Middle frontal gyrus (tissue), 1 donor: ENCODE measurements around the gene CDCP2.

Experiments
- DNase-seq: peaks from one replicate; pipeline ENCODE4 v3.0.0-alpha.2; 2015; ENCODE audit warnings: low spot score; ENCODE audit errors: extremely low spot score

The CDCP2 gene

DNA sequence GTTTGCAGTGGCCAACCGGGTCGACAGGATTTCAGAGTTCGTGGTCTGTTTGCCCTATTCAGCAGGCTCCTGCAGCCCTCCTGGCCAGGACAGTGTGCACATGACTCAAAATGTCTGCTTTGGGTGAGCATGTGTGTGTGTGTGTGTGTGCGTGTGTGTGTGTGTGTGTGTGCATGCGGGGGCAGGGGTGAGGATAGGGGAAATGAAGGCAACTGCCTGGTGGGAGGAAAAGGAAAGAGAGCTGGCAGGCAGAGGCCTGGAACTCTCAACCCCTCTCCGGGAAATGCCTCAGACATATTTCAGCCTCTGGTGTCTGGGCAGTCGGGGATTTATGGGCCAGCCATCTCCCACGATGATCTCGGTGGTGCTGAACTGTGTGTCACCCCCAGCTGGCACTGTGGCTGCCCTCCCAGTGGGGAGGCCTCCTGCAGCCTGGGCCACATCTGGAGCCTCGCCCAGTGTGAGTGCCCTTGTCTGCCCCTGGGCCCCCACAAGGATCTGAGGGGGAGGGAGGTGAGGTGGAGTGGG lies 15.2 kb downstream of the CDCP2 start:
- no peak for DNase-seq

DNA sequence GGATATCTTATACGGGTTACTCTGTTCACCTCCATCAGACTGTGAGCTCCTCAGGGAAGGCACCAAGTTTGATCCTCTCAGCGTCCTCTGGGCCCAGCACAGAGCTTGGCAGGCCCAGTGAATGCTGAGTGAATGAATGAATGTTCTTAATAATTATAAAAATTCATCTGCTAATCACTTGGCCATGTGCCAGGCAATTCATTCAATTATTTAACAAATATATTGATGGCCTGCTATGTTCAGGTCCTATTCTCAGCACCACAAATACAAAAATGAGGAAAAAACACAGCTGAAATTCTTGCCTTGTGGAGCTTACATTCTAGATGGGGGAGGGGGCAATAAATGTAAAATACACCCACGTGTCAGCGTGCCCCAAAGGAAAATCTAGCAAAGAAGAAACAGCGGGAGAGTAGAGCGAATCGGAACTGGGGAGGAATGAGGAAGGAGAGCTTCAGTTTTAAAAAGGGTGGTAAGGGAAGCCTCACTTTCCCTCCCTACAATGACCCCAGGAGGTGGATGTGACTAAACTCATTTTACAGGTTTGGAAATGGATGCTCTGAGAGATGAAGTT lies 15.8 kb downstream of the CDCP2 start:
- DNase-seq = no peak

DNA sequence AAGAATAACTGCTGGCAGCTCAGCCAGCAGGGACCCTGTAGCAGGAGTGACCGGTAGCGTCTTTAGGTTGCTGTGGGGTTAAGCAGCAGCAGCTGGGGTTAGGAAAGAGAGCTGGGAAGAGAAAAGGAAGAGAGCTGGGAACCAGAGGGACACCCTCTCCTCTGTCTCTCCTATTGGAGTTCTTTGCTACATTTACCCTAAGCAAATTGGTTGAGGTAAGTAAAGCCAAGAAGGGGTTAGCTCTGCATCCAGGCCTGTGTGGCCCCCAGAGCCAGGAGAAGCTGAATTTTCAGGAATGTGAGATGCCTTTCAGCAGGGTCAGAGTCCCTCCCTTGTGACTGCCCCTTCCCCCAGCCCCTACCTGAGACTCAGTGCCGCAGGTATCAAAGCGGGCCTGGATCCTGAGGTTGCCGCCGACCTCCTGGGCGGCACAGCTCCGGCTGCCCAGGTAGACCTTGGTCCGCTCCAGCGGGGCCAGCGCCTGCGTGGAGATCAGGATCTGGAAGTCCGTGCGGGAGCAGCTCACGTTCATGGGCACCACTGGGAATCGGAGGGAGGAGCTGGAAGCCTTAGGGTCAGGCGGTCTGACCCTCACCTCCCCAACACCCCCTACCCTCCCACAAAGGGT lies 16.4 kb downstream of the CDCP2 start:
- DNase-seq = no peak

DNA sequence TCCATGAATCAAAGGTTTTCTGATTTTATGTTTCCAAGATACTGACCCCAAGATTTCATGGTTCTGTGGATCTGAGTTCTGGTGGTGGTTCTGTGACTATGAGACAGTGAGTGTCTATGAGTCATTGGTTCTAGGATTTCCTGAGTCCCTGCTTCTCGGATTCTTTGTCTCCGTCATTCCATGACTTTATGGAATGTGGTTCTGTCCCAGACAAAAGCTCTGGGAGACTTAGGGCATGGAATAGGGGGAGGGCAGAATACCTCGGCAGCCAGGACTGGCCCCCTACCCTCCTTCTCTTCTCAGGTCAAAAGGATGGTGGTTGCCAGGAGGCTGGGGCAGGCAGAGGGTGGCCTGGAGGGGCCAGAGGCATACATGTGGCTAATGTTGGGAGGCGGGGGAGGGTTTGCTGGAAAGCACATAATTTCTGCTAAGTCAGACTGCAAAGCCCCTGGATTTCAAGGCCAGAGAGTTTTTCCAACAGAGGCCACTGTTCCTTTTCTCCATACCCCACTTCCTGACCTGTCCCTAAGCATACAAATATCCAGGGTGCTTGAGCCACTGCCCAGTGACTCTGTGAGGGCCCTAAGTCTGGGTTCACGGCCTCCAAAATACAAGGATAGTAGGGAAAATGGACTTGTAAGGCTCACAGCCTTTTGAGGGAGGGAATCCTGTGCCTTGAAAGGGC lies 17.2 kb downstream of the CDCP2 start:
- DNase-seq = no peak

DNA sequence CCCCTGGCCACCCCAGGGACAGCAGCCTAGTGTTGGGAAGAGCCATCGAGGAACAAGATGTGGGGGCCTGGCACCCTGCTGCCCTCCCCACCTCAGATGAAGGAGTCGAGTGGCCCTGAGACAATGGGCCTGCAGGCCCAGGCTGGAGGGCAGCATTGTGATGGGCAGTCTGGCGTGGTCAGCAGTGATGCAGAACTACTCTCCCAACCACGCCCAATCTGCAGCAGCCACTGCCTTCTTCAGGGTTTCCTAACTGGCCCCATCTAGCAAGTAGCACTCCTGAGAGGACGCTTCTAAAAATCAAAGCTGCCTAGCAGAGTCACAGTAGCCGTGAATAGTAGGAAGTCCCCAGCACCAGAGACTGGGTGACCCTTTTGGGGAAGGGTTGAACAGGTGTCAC lies 18.5 kb downstream of the CDCP2 start:
- no peak for DNase-seq

DNA sequence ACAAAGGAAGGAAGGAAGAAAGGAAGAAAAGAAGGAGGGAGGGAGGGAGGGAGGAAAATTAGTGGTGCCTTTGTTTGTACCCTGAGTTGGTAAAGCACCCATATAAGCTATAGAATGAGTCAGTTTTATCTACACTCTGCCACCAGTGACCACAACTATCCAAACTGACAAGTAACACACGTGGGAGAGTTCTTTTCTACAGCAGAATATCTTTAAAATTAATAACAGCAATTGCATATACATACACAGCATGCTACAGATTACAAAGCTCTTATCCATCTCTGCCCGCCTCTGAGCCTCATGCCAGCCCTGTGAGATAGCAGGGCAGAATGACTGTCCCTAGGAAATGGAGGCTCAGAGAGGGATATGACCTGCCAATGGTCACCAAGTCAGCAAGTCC lies 20.3 kb downstream of the CDCP2 start:
- no peak for DNase-seq

DNA sequence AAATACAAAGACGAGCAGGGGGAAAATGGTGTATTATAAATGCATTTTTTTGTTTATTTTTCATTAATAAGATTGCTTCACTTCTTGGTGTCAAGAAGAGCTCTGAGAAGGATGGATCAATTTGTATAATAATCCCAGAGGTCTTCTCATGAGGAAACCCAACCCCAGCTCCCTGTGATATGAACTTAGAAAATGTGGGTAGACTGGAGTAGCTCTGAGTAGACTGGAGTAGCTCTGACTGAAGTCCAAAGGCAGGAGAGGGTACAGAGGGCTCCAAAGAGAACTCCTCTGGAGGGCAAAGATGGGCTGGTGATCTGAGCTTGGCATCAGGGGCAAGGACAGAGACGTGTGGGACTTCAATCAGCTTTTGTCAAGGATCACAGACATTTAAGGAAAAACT lies 21.4 kb downstream of the CDCP2 start:
- no peak for DNase-seq

DNA sequence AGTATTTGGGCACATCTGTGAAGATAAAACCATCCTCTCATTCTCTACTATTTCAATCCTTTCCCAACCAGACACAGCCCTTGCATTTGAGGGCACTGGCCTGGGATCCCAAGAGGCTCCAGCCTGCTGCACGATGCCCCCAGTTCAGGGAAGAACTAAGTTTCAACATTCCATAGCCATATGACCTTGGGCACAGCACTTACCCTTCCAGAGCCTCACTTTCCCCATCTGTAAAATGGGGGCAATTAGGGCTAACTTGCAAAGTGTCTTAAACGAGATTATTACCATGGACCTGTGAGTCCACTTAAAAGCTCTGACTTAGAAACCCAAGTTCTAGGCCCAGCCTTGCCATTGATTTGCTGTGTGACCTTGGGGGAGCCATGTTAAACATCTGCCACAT lies 22.9 kb downstream of the CDCP2 start:
- no peak for DNase-seq

DNA sequence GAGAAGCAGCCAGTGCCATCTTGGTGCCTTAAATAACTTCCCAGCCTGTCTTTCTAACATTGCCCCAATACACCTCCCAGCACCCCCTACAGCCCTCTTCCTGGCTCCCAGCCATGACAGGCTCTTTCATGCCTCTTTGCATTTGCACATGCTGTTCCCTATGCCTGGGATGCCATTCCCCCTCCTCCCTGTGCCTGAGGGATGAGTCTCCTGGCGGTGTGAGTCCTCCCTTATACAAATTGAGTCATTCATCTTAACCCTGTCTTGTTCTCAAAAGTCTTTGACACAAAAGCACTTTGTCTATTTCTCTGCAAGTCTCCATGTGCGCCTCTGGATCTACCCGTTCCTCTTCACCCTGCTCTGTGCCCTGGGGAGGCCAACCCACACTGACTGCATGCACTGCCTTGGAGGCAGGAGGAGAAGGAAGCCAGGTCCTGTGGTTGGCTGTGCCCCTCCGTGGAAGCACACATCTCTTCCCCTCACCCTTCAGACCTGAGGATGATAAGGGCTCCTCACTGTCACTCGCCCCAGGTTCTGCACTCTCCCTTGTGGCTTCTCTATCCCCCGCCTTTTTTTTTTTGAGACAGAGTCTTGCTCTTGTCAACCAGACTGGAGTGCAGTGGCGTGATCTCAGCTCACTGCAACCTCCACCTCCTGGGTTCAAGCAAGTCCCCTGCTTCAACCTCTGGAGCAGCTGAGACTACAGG lies 25.1 kb downstream of the CDCP2 start:
- DNase-seq = no peak

DNA sequence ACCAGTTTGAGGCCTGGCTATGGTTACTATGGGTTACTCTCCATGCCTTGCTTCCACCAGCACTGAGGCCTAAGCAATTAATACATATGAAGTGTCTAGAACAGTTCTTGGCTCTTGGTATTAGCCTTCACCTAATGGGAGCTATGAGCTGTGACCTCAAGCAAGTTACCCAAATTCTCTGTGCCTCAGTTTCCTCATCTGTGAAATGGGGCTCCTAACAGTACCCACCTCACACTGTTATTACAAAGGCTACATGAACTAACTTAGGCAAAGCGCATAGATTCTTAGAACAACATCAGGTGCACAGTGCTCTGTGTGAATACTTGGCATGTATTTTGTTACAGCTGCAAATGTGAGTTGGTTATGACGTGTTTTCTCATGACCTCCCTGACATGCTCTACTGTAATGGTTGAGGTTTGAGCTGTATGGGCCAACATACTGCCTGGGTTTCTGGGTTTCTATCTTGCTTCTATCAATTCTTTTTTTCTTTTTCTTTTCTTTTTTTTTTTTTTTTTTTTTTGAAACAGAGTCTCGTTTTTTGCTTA lies 26.5 kb downstream of the CDCP2 start:
- no peak for DNase-seq

DNA sequence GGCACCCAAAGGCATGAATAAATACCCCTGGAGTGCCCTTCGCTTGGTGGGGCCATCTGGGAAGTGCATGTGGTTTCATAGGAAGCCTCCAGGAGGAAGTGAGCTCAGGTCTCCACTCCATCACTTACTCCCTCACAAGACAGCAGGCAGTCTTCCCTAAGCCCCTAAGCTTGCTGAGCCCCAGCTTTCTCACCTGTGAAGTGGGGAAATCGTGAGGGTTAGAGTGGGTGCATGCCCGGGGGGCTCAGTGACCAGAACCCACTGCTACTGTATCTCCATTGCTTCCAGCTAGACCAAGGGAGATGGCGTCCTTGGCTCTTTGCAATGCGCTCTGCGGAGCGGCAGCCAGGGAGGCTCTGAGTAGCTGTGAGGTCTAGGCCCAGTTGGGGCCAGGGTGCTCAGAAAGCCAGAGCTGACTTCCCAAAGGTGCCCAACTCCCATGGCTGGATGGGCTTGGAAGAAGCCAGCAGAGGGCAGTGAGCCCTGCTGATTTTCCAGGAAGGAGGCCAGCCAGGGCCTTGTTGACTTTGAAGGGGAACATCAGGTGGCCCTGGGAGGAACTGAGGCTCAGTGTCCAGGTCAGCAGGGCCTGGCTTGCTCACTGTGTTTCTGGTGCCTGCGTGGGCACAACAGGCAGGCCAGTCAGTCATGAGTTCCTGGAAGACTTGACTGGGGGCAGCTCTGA lies 27.3 kb downstream of the CDCP2 start:
- DNase-seq = no peak

DNA sequence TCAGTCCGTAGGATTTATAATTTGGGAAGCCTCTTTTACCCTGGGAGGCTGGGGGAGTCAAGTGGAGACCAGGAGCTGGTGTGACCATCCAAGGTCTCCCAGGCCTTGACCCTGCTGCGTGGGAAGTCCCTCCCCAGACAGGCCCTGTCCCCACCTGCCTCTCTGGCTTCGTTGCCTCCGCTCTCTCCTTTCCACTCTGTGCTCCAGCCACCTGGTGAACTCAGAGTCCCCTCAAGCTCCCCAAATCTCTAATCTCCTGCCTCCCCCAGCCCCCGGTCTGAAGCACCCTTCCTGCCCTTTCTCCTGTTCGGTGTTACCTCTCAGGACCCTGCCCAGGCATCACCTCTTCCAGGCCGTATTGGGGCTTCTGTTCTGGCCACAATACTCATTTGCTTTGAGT lies 27.9 kb downstream of the CDCP2 start:
- no peak for DNase-seq

DNA sequence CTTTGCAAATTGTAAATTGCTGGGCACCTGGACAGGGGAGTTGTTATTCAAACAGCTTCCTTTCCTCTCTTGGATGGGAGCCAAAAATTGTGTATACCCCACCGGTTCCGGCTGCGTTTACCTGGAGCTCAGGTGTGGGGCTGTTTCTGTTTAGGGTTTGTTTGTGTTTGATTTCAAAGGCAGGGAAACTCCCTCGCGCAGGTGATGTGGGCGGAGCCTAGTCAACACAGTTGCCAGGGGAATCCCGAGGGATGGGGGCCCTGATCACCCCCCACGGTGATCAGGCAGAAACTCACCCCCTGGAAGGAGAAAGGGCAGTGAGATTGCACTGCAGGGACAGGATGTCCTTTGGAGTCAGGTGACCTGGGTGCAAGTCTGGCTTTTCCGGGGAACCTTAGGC lies 28.3 kb downstream of the CDCP2 start:
- no peak for DNase-seq

DNA sequence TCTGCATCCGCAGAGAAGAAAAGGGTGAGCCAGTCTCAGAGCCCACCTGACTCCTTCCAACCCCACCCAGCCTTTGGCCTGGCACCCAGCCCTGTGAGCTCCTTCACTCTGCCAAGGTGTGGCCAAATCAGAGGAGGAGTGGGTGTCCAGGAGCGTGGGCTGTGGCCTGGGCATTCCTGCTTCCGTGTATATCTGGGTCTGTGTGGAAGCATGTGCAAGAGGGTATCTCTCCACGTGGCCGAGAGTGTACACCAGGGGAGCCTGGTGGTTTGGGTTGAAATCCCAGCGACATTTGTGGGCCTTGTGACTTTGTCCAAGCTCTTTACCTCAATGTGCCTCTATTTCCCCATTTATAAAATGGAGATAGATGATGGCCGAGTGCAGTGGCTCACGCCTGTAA lies 29.8 kb downstream of the CDCP2 start:
- DNase-seq = no peak

DNA sequence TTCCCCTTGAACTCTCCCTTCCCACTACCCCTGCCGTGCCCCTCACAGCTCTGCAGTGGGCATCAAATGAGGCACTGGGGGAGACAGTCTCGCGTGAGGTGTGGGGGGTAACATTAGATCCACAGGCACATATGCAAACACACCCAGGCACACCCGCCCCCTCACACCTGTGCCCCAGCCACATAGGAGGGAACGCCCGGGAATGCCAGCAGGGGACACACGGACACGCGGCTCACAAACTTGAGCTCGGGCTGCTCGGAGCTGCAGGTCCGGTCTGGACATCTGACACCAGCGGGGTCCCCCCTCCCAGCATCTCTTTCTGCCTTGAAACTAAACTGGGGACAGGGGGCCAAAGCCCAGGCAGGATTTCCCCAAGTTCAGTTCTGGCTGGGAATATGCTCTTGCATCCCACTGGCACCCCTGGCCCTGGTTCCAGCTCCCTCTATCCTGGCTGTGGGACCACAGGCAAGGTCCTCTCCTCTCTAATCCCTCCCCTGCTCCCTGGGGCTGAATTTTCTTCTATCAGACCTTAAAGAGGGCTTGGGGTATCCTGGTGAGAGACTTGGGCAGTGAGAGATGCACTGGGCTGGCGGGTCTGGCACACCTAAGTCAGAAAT lies 30.6 kb downstream of the CDCP2 start:
- no peak for DNase-seq

DNA sequence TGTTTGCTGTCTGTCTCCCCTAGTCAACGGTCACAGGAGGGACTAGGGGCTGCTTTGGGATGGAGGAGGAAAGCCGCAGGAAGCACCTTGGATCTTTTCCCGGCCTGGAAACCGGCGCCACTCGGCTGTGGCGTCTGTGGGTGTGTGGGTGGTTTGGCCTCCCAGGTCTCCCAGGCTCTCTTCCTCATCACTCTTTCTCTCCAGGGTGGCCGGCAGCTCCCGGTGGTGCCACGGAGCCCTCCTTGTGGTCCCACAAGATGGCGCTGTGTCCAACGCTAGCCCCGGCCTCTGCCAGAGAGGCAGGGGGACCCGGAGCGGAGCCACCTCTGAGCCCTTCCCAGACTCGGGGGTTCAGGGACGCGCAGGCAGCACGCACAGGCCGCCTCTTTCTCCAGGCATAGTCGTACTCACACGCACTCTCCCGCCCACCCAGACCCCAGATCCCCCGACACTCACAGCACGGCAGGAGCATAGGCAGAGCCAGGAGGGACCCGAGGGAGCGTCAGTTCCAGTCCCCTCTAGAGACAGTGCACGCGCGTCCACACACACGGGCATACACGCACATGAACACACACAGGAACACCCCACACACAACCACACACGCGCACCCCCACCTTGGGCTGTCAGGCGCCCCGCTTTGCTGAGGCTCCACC lies 31.2 kb downstream of the CDCP2 start:
- DNase-seq = no peak

DNA sequence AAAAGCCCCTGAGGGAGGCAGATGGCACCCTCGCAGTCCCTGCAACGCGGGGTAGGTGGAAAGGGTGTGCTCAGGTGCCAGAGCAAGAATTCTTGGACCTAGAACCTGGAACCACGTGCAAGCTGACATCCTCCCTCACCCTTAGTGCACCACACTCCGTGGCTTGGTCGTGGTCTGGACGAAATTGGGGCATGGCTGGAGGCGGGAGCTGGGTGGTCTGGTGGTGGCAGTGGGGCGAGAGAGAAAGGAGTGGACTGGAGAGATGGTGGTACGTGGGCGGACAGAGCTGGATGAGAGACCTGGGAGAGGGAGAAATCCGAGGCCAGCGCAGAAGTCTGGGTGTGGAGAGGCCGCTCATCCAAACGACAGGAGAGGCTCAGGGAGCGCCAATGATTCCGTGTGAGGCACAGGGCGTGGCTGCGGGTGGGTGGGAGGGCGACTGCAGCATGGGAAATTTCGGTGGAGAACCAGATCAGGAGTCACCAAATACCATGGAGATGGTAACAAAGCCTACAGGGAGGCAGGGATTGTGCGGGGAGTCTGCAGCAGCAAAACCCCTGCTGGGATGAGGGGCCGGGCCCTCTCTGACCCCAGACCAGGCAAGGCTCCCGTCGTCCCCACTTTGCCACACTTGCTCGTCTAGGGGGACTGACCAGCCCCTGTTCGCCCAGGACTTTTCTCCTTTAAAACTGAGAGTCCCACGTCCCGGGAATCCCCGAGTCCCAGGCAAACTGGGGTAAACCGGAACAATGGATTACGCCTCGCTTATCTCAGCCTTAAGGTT lies 31.9 kb downstream of the CDCP2 start:
- no peak for DNase-seq

DNA sequence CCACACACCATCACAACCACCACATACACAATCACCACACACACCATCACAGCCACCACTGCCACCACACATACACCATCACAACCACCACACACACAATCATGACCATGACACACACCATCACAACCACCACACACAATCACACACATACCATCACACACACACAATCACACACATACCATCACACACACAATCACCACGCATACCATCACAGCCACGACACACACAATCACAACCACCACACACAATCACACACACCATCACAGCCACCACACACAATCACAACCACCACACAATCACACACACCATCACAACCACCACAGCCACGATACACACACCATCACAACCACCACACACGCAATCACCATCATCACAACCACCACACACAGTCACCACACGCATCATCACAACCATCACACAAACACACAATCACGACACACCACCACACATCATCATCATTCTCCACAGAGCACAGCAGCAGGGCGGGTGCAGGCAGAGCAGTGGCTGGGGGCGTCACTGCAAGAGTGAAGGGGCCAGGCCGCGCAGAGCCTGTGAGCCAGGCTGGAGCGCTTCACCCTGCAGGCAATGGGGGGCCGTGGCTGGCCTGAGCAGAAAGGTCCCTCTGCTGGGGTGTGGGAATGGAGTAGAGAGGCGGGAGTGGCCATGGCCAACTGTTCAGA lies 32.6 kb downstream of the CDCP2 start:
- no peak for DNase-seq

DNA sequence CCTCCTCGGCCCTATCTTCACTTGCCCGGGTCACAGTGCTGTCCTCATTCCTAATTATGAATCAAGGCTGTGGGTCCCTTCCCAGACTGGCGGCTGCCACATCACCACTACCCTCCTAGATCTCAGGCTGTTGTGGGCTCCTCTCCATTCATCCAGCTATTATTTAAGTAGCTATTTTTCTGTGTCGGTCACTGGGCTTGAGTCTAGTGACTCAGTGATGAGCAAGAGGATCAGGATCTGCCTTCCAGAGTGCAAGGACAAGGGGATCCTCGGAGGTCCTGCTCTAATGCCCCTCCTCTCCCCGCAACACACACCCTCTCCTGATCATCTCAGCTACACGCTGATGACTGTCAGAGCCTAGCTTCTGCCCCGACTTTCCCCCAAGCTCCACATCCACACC lies 34.1 kb downstream of the CDCP2 start:
- no peak for DNase-seq
